ENCODE measurements around the gene ESRRB. TPM values are rescaled to one million over a fixed set of nuclear protein-coding genes. Genes with fewer than 3 reads are reported as not detected.

Gene ESRRB
- polyA plus RNA-seq (2012; ENCODE audit: insufficient read length, low read depth): not detected

DNA sequence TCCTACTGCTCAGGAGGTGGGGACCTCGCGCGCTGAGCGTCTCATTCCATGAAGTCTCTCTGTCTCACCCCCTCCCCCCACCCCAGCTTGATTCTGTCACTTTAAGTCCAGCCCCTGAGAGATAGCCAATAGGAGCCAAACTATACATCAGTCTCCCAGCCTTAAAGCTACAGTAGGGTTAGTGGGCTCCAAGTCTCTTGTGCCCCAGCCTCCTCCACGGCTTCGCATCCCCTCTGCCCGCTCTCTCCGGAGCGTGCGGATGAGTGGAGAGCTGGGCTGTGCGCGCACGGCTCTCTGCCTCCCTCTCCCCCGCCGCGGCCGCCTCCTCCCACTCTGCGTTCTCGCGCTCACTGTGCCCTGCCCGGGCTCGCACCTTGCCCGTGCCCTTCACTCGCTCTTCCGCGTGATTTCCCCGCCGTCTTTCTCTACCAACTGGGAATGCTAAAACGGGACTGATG, at the start of gene ESRRB:
Gene ESRRB, plus strand, starts transcription at position 191 of the 458 bp plus-strand sequence. Its CDS starts 265 bp downstream, at position 456.
- no peak for TF ChIP-seq FOXP2 (optimal IDR thresholded peaks at IDR 0.05; ENCODE audit: borderline replicate concordance, extremely low read depth, extremely low read length, insufficient read depth)
- TF ChIP-seq, protein P1, sequence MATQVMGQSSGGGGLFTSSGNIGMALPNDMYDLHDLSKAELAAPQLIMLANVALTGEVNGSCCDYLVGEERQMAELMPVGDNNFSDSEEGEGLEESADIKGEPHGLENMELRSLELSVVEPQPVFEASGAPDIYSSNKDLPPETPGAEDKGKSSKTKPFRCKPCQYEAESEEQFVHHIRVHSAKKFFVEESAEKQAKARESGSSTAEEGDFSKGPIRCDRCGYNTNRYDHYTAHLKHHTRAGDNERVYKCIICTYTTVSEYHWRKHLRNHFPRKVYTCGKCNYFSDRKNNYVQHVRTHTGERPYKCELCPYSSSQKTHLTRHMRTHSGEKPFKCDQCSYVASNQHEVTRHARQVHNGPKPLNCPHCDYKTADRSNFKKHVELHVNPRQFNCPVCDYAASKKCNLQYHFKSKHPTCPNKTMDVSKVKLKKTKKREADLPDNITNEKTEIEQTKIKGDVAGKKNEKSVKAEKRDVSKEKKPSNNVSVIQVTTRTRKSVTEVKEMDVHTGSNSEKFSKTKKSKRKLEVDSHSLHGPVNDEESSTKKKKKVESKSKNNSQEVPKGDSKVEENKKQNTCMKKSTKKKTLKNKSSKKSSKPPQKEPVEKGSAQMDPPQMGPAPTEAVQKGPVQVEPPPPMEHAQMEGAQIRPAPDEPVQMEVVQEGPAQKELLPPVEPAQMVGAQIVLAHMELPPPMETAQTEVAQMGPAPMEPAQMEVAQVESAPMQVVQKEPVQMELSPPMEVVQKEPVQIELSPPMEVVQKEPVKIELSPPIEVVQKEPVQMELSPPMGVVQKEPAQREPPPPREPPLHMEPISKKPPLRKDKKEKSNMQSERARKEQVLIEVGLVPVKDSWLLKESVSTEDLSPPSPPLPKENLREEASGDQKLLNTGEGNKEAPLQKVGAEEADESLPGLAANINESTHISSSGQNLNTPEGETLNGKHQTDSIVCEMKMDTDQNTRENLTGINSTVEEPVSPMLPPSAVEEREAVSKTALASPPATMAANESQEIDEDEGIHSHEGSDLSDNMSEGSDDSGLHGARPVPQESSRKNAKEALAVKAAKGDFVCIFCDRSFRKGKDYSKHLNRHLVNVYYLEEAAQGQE (IDR thresholded peaks at IDR 0.05; ENCODE audit: insufficient read depth in 1 of 2, low read depth in 2 of 2, low read length in 2 of 2): no peak
- no peak for TF ChIP-seq SIN3A (IDR thresholded peaks at IDR 0.05; ENCODE audit: borderline replicate concordance, insufficient read depth, low read length)
- TF ChIP-seq POLR2AphosphoS5 (IDR thresholded peaks at IDR 0.05; ENCODE audit: low read depth, low read length): no peak
- TF ChIP-seq TAF1 (IDR thresholded peaks at IDR 0.05; ENCODE audit: borderline replicate concordance, insufficient read depth, low read length): no peak

- TF ChIP-seq FOXP2 (optimal IDR thresholded peaks at IDR 0.05; ENCODE audit: borderline replicate concordance, extremely low read depth, extremely low read length, insufficient read depth): no peak
- TF ChIP-seq POLR2AphosphoS5 (IDR thresholded peaks at IDR 0.05; ENCODE audit: low read depth, low read length): no peak
- TF ChIP-seq TAF1 (IDR thresholded peaks at IDR 0.05; ENCODE audit: borderline replicate concordance, insufficient read depth, low read length): no peak
- TF ChIP-seq, protein P1 (IDR thresholded peaks at IDR 0.05; ENCODE audit: insufficient read depth in 1 of 2, low read depth in 2 of 2, low read length in 2 of 2): no peak
- no peak for TF ChIP-seq SIN3A (IDR thresholded peaks at IDR 0.05; ENCODE audit: borderline replicate concordance, insufficient read depth, low read length)
Observed at GRCh38 chr14:76326918-76327689, 48.8 kb upstream of the ESRRB start.

DNA sequence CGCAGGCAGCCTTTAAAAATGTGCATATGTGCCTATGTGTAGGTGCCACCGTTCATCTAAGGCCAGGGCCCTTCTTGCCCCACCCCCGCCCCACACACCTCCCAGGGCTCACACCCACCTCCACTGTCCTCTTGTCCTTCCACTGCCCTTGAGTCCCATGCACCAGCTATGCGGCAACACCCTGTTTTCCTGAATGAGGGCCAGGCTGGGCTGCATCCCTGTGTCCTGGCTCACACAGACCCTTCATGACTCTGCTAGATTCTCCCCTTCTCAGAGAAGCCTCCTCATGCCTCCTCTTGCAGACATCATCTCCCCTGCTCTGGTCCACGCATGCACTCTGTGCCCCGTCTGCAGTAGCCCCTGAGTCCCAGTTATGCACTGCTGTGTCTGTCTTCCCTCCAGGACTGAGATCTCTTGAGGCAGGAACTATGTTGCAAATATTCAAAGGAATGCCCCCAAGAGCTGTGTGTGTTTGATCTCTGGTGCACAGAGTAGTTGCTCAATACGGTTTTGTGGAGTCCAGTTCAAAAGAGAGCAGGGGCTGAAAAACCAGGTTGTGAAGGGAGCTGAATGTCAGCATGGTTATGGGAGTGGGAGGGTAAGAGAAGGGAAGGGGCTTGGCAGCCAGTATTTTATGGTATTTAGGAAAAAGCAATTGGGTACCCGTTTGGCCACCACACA, 47.3 kb upstream of the ESRRB start:
- TF ChIP-seq SIN3A (IDR thresholded peaks at IDR 0.05; ENCODE audit: borderline replicate concordance, insufficient read depth, low read length): no peak
- TF ChIP-seq POLR2AphosphoS5 (IDR thresholded peaks at IDR 0.05; ENCODE audit: low read depth, low read length): no peak
- TF ChIP-seq FOXP2 (optimal IDR thresholded peaks at IDR 0.05; ENCODE audit: borderline replicate concordance, extremely low read depth, extremely low read length, insufficient read depth): no peak
- no peak for TF ChIP-seq TAF1 (IDR thresholded peaks at IDR 0.05; ENCODE audit: borderline replicate concordance, insufficient read depth, low read length)
- TF ChIP-seq, protein P1 (IDR thresholded peaks at IDR 0.05; ENCODE audit: insufficient read depth in 1 of 2, low read depth in 2 of 2, low read length in 2 of 2): no peak

DNA sequence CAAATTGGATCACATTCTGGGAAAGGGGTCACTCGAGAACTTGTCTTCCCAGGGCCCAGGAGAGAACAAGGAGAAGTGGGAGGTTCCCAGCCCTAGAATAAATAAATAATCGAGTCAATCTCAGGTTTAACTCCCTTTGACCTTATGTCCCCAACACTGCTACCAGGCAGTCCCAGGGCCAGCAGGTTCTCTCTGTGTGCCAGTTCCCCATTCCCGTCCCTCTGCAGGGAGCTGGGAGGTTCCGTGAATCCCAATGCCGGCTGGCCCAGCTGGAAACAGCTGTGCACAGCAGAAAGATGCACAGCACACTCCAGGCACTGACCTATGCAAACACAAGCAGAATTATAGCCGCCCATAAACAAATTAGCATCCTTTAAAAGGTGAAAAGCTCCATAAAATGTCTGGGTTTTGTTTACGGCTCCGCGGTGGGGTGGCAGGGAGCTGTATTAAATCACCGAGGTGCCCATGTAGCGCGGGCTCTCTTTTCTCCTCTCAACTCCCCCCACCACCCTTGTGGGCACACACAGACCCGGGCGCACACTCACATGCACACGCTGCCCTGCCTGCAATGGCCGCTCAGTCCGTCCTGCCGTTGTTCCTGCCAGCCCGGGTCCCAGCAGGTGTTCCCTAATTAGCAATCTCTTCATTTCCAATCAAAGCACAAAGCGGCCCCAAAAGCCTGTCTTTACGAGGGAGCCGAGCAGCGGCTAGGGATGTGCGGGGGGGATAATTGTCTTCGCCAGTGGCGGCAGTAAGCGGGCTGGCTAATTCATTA, 46.6 kb upstream of the ESRRB start:
- TF ChIP-seq POLR2AphosphoS5 (IDR thresholded peaks at IDR 0.05; ENCODE audit: low read depth, low read length) (no peak), SIN3A (IDR thresholded peaks at IDR 0.05; ENCODE audit: borderline replicate concordance, insufficient read depth, low read length) (no peak), FOXP2 (optimal IDR thresholded peaks at IDR 0.05; ENCODE audit: borderline replicate concordance, extremely low read depth, extremely low read length, insufficient read depth) (no peak), TAF1 (IDR thresholded peaks at IDR 0.05; ENCODE audit: borderline replicate concordance, insufficient read depth, low read length) (no peak)
- TF ChIP-seq, protein P1 (IDR thresholded peaks at IDR 0.05; ENCODE audit: insufficient read depth in 1 of 2, low read depth in 2 of 2, low read length in 2 of 2): no peak

All from PFSK-1 (cell line).